Stimulated activated CD8-positive, alpha-beta memory T cell treated with anti-CD3 and anti-CD28 coated beads, Interleukin-4, amount 100 ng/mL, for 24 hours (primary cell): ENCODE measurements around the gene STK39.

Experiments
- DNase-seq: peaks from one replicate; pipeline ENCODE4 v3.0.0-alpha.2; 2020; ENCODE audit warnings: low read depth

Gene STK39

GRCh38 chr2:168241746-168242145 is 5.6 kb downstream of the STK39 start:
- DNase-seq: no peak

DNA sequence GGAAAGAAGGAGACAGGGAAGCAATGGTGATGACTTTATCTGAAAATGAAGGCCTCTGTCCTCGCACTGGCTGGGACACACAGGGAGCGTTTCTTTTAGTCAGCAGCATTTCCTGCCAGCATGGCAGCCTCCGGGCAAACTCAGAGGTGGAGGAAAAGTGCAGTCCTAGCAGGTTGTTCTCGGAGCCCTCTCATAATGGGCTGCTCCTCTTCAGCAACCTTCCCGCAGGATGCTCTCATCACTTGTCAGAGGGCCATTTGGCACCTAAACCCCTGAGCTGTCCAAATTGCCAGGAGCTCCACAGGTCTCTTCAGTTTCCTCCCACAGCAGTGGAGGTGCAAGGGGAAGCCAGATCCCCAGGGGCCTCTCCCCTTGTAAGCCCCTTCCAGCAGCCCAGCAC is 6.2 kb downstream of the STK39 start:
- no peak for DNase-seq

DNA sequence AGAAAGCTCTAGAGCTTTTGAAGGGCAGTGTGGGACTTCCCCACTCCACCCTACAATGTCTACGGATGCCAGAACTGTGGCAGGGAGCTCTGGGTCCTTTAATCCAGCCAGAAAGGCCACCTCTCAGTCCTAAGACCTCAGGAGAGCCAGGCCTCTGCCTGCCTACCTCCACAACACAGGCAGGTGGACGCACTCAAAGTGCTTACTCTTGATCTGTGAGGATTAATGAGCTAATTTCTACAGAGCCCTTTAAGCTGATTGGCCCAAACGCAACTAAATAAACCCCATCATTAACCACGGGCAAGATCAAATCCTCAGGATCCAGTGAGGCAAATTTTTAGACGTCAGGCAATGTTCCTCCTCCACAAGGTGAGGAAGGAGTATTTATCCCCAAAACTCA is 8.1 kb downstream of the STK39 start:
- DNase-seq: no peak

GRCh38 chr2:168237741-168238140 is 9.7 kb downstream of the STK39 start:
- no peak for DNase-seq

GRCh38 chr2:168234407-168235085 is 12.8 kb downstream of the STK39 start:
- DNase-seq: no peak

DNA sequence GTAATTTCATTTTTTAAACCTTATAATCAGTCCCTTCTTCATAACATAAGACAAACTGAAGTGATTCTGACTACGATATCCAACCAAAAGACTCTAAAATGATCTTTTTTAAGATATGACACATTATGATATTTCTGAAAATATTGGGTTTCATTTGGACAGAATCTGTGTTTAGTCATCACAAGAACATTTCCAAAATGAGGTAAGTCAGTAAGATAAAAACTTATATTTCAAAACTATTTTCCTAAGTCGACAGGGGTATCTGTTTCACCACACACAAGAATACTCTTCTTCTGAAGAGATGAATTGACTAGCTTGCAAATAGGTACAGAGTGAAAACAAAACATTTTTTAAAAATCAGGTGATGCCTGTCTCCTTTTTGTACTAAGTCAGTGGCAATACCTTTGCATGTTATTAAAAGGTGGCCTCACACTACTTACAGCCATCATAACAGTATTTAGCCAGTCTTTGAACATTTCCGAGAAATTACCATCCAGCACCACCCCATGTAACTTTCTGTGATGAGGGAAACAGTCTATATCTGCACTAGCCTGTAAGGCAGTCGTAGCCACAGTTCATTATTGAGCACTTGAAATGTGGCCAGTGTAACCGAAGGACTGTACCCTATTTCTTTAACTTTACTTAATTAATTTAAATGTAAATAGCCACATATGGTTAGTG is 13.5 kb downstream of the STK39 start:
- no peak for DNase-seq

GRCh38 chr2:168233166-168233565 is 14.2 kb downstream of the STK39 start:
- DNase-seq: no peak

GRCh38 chr2:168231609-168232241 is 15.7 kb downstream of the STK39 start:
- DNase-seq: no peak

GRCh38 chr2:168230389-168230788 is 17.0 kb downstream of the STK39 start:
- no peak for DNase-seq

DNA sequence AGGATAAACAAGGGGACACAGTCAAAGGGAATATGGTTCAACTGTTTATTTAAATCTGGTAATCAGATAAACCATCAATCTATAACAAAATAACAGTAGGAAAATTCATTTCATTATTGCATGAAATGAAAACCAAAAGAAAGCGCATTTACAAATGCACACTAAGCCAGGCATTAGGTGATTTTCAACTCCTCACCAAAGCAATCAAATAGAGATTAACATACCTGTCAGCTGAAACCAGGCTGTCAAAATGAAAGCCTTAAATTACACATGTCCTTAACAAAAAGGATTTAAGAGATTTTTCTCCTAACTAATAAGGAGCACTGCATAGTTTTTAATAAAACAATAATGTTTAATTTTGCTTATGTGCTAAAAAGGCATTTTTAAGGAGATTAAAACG is 23.0 kb downstream of the STK39 start:
- DNase-seq: no peak

DNA sequence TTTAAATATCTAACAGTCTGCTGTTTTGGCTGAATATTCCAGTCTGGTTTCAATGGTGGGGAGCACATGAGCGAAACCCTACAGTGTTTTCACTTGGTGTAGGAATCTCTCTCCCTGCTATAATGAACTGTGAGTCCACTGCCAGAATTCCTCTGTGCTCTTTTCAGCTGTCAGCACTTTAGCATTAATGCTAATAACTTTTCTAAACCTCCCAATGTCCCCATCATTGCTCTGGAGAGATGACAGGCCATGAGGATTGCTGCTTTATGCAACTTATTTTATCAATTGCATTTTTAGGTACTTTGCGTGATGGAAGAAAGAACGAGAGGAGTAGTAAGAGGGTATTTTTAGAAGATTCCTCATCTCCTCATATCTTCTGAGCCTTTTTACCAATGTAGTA is 25.3 kb downstream of the STK39 start:
- no peak for DNase-seq

DNA sequence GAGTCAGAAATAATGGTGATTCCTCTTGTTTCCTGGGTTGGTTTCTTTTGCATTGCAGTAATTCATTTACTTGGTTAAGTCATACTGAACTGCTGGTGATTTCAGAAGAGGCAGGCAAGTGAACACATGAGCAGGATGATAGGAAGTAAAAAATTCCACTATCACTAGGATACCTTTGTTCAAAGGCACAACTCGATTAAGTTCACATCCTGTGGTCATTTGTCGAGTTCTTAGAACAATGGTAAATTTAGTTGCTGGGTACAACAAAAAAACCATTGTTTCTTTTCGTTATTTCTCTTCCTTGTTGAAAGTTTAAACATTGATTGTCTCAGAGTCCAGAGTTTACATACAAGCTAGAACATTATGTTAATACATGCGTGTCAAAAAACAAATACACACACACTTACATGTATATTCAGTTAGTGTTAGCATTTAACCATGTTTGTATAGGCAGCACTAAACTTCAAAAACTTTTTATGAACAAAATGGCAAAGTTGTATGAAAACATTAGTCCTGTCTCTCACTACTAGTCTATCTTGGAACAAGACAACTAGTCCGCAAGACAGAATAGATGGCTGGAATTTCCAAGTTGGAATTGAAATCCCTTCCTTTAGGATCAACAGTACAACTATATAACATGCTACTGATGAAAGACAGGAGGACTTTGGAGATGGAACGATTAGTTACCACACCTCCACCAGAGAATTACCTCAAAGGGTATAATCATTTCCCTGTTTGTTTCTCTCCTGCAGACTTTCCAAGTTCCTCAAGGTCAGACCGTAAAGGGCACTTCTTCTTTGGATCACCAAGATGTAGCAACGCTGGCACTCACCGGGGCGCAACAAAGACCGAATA is 26.2 kb downstream of the STK39 start:
- DNase-seq: no peak

- DNase-seq: no peak
These were observed 29.5 kb downstream of the STK39 start for GRCh38 chr2:168217920-168218319.

DNA sequence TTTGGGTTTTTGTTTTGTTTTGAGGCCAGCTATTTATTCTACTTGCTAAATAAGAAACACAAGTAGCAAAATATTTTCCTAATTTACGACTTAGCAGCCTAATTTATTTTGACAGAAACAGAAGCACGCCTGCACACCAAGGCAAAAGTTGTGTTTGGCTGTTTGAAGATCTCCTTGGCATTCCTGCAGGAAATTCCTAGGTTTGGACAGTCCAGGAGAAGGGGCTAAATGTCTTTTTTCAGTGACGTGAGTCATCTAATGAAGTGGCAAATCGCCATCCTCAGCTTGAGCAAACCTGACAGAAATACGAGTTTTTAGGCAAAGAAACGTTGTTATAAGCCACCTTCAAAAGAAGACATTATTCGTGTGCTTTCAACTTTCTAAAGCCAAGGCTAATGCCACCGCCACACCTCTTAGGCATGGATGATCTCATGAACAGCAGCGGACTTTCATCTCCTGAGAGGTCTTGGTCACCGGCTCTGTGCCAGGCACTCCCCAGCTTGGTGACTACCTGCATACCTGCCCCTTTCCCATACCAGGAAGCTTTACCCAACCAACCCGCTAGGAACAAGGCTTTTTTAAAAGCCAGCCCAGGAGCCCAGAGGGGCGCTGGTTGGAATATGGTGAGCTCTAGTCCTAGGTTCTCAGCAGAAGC is 30.9 kb downstream of the STK39 start:
- DNase-seq: no peak

DNA sequence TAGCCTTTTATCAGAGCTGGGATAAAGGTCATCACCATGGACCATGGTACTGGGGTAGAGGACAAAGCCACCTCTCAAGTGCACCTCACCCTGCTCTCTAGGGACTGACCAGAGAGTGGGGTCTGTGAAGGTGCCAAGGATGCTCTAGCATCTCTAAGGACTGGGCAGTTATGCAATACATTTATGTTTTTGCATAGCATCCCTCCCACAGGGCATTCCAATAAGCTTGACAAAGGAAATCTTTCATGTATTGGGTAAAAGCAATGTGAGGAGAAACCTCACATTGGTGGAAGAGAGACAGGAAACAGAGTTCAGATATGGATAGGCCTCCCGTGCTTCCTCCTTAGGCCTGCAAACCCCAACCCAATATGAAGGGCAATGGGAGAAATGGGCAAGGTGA is 31.6 kb downstream of the STK39 start:
- no peak for DNase-seq

DNA sequence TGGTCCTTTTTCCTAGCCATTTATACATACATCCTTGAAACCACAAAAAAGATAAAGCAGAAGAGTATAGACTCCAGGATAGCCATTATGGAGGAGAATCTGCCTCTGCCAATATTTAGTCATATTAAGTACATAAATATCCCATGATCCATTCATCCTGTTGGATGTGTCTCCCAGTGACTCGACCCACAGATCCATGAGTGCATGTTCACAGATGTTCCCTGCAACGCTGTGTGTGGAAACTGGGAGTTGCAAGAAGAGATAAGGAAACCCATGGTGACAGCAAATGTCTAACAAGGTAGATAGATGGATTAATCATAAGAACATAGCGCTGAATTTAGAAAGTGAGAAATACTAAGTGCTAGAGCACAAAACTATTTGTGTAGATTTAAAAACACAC is 34.5 kb downstream of the STK39 start:
- DNase-seq: no peak

- DNase-seq: no peak
These were observed 35.2 kb downstream of the STK39 start for GRCh38 chr2:168212167-168212566.

- no peak for DNase-seq
These were observed 35.7 kb downstream of the STK39 start for GRCh38 chr2:168211664-168212163.

GRCh38 chr2:168210895-168211570 is 36.4 kb downstream of the STK39 start:
- no peak for DNase-seq

GRCh38 chr2:168210216-168210894 is 37.0 kb downstream of the STK39 start:
- DNase-seq: no peak

- DNase-seq: no peak
These were observed 38.7 kb downstream of the STK39 start for GRCh38 chr2:168208652-168209051.
